Right lobe of liver (tissue), 4 donors: Measurements from ENCODE around the gene SPATA9.

Source experiments
- POLR2A ChIP-seq: fragments of 450-650 bp; IDR thresholded peaks from one replicate; pipeline ENCODE4 v1.6.1; 2017; ENCODE audit warnings: antibody characterized with exemption, mild to moderate bottlenecking
- TF ChIP-seq, protein P1 (sequence below), 4 donors: fragments of 200-600 bp in 3 of 4; fragments of 450-650 bp in 1 of 4; IDR thresholded peaks; one replicate each; pipeline versions ENCODE4 v1.5.1 to v1.8.0; 2016 to 2022; ENCODE audit warnings: antibody characterized with exemption in 4 of 4, mild to moderate bottlenecking in 2 of 4
- donor health status: DM: no; HTN: no; CAD: no.
- donor health status: DM: no; HTN: no; CAD: no.
- donor health status: DM: no; HTN: yes; CAD: no.

DNA sequence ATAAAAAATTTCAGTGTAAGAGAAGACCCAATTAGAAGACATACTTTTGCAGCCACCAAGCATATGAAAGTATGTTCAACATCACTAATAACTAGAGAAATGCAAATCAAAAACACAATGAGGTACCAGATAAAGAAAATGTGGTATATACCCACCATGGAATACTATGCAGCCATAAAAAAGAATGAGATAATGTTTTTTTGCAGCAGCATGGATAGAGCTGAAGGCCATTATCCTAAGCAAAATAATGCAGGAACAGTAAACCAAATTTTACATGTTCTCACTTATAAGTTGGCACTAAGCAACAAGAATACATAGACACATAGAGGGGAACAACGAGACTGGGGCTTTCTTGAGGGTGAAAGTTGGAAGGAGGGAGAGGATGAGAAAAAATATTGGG lies 6.9 kb upstream of the SPATA9 start:
- TF ChIP-seq POLR2A: no peak
- TF ChIP-seq, protein P1, sequence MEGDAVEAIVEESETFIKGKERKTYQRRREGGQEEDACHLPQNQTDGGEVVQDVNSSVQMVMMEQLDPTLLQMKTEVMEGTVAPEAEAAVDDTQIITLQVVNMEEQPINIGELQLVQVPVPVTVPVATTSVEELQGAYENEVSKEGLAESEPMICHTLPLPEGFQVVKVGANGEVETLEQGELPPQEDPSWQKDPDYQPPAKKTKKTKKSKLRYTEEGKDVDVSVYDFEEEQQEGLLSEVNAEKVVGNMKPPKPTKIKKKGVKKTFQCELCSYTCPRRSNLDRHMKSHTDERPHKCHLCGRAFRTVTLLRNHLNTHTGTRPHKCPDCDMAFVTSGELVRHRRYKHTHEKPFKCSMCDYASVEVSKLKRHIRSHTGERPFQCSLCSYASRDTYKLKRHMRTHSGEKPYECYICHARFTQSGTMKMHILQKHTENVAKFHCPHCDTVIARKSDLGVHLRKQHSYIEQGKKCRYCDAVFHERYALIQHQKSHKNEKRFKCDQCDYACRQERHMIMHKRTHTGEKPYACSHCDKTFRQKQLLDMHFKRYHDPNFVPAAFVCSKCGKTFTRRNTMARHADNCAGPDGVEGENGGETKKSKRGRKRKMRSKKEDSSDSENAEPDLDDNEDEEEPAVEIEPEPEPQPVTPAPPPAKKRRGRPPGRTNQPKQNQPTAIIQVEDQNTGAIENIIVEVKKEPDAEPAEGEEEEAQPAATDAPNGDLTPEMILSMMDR (IDR thresholded peaks at IDR 0.05): no peak
